NB4 (cell line): Measurements from ENCODE around the gene APCDD1L.

Experiments used
- MYC ChIP-seq: IDR thresholded peaks from 2 replicates; pipeline ENCODE4 v1.6.1; 2011; ENCODE audit warnings: low read depth, low read length
- TF ChIP-seq, protein P1 (sequence below): IDR thresholded peaks from one replicate; pipeline ENCODE4 v1.5.1; 2012; ENCODE audit warnings: low read depth, low read length

DNA sequence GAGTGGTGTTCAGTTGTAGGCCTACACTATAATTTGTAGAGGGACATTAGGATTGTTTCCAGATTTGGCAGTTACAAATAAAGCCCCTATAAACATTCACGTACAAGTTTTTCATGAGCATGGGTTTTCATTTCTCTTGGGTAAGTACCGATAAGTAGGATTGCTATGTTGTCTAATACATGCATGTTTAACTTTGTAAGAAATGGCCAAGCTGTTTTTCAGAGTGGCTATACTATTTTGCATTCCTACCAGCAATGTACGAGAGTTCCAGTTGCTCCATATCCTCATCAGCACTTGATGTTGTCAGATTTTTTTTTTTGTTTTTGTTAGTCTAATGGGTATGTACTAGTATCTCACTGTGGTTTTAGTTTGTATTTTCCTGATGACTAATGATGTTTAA, 11.2 kb upstream of the APCDD1L start:
- TF ChIP-seq, protein P1, sequence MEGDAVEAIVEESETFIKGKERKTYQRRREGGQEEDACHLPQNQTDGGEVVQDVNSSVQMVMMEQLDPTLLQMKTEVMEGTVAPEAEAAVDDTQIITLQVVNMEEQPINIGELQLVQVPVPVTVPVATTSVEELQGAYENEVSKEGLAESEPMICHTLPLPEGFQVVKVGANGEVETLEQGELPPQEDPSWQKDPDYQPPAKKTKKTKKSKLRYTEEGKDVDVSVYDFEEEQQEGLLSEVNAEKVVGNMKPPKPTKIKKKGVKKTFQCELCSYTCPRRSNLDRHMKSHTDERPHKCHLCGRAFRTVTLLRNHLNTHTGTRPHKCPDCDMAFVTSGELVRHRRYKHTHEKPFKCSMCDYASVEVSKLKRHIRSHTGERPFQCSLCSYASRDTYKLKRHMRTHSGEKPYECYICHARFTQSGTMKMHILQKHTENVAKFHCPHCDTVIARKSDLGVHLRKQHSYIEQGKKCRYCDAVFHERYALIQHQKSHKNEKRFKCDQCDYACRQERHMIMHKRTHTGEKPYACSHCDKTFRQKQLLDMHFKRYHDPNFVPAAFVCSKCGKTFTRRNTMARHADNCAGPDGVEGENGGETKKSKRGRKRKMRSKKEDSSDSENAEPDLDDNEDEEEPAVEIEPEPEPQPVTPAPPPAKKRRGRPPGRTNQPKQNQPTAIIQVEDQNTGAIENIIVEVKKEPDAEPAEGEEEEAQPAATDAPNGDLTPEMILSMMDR: no peak
- no peak for TF ChIP-seq MYC
